Measurements from ENCODE around the gene ABCF2.

Gene ABCF2

DNA sequence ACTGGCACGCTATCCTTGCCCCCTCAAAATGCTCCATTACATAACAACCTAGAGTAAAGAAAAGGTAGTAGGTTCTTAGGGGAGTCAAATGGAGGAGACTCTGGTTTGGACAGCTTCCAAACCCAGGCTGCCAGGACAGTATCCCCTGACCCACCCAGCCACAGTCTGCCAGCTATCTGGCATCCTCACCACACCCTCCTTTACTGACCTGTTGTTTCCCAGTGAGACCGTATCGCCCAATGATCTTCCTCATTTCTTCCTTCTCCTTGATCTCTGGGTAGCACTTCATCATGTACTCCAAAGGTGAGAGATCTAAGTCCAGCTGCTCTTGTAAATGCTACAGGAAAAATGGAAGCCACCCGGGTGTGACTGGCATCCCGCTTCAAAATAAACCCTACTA lies 11.6 kb downstream of the ABCF2 start:
- DNase-seq, result no peak

DNA sequence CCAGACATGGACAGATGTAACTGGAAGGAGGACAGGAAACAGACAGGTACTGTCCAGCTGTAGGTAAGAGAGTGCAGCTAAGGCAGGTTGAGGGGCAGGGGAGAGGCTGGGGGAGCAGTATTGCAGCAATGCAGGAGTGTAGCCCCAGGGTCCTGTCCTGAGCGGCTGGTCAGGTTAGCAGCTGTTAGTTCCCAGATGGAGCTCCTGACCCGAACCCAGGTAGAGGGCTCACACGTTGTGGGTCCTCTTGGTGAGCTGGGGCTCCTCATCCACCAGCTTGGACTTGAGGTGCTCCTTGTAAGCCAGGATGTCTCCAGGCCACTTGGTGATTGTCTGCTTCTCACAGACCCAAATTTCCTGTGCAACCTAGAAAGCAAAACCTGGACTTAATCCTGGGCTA lies 13.2 kb downstream of the ABCF2 start:
- no peak for DNase-seq

DNA sequence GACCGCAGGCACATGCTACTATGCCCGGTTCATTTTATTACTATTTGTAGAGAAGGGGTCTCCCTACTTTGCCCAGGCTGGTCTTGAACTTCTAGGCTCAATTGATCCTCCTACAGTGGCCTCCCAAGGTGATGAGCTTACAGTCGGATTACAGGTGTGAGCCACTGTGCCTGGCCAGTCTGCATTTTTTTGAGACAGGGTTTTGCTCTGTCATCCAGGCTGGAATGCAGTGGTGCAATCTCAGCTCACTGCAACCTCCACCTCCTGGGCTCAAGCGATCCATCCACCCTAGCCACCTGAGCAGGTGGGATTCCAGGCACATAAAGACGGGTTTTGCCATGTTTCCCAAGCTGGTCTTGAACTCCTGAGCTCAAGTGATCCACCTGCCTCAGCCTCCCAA lies 14.4 kb downstream of the ABCF2 start:
- no peak for DNase-seq

DNA sequence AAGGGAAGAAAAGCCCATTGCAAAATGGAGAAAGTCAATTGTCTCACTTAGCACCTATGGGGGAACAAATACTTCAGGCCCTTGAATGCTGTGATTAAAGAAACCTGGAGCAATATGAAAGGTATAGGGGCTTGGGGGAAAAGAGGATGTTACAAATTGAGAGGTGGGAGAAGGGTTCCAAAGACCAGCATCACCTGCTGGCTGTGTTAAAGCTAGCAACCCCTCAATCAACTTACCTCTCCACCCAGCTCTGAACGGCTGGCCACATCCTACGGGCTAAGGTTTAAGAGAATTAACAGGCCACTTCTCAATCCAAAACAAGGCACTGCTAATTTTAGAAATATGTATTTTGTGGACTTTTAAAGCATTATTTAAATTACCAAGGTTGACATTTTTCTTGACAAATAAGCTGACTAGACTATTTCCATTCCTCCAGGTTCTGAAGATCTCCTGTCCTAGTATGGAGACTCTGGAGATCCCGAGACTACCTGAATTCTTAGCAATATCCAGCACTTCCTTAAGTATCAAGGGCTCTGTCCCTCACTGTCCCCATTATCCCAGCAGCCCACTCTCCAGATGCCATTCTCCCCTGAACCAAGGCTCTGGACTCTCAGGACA lies 15.7 kb downstream of the ABCF2 start:
- no peak for DNase-seq

- no peak for DNase-seq
These were observed 16.7 kb downstream of the ABCF2 start, which contains the start of gene H2BK1 for GRCh38 chr7:151210087-151210854. H2BK1 (minus strand) TSS chr7:151210488; CDS start chr7:151210318, 170 bp downstream.

DNA sequence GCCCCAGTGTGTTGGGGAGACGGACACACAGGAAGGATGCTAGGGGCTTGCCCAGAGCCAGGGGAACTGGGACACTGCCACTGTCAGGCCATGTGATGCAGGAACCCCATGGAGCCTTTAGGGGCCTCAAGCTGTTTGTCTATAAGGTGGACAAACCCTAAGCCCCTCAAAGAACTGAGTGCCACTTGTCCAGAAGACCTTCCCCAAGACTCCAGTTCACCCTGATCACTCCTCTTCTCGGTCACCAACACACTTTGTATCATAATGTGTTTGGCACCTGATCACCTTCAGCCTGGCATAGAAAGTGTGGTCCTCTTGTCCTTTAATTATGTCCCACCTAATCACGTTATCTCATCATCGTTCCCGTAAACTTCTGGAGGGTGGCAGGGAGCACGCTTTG lies 17.4 kb downstream of the ABCF2 start:
- no peak for DNase-seq

- DNase-seq, result no peak
These were observed 18.6 kb downstream of the ABCF2 start for GRCh38 chr7:151208253-151208862.

DNA sequence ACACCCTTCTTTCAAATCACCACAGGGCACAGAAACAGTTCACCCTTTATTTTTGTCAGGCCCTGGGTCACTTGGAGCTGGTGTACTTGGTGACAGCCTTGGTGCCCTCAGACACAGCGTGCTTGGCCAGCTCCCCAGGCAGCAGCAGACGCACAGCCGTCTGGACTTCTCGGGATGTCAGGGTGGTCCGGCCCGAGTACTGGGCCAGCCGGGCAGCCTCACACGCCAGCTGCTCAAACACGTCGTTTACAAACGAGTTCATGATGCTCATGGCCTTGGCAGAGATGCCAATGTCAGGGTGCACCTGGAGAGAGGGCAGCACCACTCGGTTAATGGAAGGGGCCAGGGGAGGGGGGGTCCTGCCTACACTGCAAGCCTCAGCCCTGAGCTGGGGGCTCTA lies 19.2 kb downstream of the ABCF2 start:
- DNase-seq, result no peak

DNA sequence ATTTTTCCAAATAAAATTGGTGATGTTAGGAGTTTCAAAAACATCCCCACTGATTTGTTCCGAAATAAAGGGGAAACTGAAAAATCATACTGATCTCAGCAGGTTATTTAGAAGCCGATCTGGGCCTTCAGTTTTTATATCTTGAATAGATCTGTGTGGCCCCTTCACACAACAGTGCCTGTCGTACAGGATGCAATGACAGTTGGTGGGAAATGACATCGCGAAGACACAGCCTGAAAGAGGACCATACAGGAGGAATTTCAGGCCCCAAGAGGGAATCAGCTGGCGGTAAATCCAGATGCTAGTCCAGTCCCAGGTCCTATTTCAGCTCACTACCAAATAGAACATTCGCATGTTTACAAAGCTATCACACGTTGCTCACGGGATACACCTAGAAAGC lies 19.7 kb downstream of the ABCF2 start:
- DNase-seq, result no peak

- no peak for DNase-seq
These were observed 20.1 kb downstream of the ABCF2 start for GRCh38 chr7:151206914-151207313.

- no peak for DNase-seq
These were observed 21.3 kb downstream of the ABCF2 start for GRCh38 chr7:151205730-151206129.

DNA sequence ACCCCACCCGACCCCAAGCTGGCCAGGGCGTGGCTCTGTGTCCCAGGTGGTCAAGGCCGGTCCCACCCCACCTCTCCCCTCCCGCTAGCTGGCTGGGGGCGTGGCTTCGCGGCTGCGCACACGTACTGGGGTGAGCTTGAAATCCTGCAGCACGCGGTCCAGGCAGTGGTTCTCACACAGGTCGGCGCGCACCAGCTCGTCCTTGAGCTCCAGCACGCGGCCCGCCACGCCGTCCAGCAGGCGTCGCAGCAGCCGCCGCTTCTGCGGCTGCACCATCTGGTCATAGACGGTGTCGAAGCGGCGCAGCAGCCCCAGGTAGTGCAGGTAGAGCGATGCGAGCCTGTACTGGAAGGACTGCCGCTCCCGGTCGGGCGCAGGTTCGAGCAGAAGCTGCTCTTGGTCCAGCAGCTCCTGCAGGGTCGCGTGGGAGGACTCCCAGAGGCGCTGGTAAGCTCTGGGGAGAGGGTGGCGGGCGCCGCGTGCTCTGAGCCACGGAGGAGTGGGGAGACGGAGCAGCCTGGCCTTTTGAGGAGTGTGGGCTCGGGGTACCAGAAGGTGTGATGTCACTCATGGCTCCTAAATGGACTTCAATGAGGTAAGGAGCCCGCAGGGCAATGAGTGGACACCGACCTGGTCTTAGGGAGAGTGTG lies 22.5 kb downstream of the ABCF2 start:
- DNase-seq, result no peak

DNA sequence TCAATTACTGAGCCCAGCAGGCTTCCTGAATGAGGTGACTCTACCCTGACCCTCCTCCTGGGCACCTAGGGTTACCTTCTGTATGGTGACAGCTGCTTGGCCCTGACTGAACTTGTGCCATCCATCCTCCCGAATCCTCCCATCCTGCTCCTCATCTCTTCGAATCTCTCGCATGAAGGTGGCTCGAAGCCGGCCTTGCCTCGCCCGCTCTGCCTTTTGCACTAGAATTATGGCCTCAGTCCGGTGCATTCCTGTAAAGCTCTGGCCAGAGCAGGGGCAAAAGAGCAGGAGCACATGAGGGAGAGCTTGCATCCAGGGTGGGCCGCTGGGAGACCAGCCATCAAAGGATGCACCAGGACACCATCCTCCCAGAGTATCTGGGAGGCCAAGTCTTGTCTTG lies 24.2 kb downstream of the ABCF2 start:
- DNase-seq, result no peak

DNA sequence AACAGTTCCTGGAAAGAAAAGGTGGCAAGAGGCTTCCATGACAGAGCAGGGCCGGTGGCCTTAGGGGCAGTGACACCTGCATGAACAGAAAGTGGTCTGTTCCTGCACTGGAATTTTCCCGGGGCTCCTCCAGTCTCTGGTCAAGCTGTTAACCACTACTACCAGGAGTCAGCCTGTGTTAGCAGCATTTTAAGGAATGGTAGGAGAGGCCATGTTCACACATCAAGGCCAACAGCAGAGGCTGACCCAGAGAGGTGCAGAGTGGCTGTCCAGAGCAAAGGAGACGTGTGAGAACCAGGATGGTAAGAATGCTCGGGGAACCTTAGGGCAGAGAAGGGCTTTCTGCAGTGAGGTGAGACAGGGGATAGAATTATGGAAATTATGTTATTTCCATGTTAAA lies 25.3 kb downstream of the ABCF2 start:
- DNase-seq, result no peak

DNA sequence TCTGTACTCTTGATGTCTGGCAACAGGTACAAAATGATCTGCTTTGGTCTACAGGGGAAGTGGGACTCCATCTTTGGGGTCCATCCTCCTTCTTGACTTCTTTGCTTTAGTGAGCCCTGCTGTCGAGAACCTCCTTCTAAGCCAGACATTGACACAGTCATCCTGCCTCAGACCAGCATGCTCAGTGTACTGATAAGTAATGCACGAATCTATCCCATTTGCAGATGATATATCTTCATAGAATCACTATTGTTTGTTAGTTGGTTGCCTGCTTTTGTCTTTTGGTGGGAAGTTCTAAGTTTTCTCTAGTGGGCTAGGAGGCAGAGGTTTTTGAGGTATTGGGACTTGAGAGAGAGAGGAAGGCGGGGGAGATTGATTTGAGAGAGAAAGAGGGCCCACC lies 25.7 kb downstream of the ABCF2 start:
- DNase-seq, result no peak

DNA sequence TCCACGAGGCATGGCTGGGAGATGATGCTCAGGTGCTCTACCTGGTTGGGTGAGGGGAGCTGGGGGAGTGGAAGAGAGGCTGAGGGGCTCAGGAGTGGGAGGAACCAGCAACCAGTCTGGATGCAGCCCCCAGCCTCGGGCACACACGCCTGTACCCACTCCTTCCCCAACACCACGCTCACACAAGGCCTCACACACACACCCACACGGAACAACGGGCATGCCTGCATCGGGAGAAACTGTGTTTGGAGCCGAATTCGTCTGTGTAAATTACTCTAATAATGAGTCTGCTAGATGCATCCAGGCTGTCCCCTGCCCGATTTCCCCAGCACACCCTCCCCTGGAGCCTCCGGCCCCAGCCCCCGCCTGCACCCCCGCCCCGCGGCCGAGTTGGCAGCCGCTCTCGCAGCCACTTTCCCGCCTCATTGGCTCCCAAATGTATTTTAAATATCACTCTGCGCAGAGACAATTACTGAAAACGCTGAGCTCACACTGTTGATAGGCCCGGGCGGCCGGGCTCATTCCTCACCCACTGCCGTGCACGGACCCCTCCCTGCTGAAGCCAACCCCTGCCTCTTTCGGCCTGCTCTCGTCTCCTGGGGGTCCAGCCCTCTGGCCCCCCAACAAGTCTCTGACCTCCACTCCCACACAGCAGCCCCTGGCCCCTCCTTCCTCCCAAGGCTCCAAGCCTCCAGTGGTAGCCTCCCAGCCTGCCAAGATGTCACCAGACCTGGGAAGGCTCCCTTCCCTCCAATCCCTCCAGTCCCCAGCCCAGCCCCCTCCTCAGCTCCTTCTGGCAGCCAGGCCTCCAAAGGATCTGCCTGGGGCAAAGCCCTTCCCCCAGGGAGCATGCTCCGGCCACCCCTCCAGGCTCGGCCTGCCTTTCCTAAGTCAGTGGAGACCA lies 27.8 kb downstream of the ABCF2 start:
- DNase-seq, result no peak

DNA sequence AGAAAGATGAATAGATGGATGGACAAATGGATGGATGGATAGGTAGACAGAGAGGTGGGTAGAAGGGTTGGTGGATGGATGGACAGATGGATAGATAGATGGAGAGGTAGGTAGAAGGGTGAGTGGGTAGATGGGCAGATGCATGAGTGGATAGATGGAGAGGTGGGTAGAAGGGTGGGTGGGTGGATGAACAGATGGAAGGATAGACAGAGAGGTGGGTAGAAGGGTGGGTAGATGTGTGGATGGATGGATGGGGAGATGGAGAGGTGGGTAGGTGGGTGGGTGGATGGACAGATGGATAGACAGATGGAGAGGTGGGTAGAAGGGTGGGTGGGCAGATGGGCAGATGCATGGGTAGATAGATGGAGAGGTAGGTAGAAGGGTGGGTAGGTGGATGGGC lies 29.1 kb downstream of the ABCF2 start:
- no peak for DNase-seq

DNA sequence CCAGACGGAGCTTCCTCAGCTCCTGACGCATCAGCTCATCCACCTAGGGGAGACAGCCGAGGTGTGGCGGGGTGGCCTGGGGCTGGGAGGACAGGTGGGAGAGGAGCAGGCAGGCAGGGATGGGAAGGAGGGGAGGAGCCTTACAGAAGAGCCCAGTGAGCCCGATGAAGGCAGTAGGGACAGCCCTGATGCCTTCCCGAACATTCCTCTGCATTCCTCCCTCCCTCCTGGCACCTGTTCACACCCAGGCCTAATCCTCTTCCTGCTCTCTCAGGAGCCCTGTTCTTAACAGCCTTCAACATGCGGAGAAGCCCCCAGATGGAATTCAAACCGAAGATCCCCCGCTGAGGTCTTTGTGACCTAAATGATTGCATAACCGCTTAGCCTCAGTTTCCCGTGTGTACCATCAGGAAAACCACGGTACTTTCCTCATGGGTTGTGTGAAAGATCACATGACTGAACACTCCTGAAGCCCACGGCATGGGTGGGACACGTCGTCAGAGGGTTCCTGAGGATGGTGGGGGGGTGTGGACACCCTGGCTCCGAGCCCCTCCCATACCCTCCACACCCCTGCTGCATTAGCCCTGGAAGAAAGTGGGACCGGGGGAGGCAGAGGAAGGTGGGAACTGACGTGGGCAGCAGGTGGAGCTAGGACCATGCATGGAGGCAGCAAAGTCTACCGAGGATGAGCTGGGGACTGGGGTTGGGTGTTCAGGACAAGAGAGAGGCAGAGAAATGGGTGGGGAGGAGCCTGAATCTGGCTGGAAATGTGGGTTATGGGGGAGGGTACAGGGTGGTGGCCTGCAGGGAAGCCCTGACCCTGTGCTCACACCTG lies 31.2 kb downstream of the ABCF2 start:
- no peak for DNase-seq

GRCh38 chr7:151194188-151194587 lies 32.8 kb downstream of the ABCF2 start:
- DNase-seq, result no peak

GRCh38 chr7:151193203-151193978 lies 33.6 kb downstream of the ABCF2 start:
- no peak for DNase-seq

DNA sequence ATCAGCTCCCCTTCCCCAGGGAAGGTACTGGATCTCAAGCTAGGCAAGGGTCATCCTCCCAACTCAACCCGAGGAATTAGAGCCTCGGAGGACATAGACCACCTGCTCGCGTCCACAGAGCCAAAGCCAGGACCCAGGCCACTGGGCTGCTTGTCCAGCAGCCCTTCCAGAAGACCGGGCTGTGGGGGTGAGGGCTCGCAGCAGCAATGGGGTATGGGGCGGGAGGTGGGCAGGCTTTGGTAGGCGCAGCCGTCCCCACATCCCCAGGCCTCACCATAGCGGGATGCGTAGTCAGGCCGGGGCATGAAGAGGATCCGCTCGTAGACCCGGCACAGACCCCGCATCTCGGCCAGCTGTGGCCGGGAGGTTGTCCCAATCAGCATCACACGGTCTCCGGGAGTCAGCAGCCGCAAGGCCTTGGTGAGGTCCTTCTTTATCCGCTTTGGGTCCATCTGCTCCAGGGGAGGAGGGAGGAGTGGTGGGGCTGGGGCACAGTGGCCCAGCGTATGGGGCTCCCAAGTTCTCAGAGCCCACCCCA lies 34.9 kb downstream of the ABCF2 start:
- no peak for DNase-seq
